ENCODE data around the gene HS3ST4. TPM values are rescaled to one million over a fixed set of nuclear protein-coding genes. Genes with fewer than 3 reads are reported as not detected.

Gene HS3ST4
- total and polyA plus RNA-seq, 2 of the 8 experiments (the other 6 are each of a cell fraction or from before 2014, with no cell fraction given), result 1.9 to 3.3 TPM

DNA sequence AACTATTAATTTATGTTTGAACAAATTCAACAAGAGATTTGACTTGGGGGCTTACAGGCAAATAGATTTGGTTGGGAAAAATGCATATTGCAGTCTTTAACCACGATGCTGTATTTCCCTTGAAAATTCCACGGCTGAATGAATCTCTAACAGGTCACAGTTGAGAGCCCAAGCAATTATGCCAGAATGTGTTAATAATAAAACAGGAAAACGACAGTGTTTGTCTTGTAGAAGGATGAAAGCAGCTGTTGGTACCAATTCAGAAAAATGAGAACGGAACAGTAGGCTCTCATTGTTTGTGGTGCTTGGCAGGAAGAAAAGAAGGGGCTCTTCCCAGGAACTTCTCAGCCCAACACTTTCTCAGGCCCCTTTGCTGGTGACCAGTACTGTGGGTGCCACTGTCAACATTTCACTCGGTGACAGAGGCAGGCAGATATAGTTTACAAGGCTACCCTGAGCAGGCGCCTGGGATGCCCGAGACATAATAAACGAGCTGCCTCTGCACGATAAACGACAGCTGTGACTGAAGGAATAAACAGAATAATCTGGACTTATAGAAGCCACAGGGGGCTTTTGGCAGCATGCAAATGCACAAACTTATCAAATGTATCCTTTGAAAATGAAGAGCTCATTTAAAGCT, 387.1 kb downstream of the HS3ST4 start (continued):
- TF ChIP-seq, protein P1, sequence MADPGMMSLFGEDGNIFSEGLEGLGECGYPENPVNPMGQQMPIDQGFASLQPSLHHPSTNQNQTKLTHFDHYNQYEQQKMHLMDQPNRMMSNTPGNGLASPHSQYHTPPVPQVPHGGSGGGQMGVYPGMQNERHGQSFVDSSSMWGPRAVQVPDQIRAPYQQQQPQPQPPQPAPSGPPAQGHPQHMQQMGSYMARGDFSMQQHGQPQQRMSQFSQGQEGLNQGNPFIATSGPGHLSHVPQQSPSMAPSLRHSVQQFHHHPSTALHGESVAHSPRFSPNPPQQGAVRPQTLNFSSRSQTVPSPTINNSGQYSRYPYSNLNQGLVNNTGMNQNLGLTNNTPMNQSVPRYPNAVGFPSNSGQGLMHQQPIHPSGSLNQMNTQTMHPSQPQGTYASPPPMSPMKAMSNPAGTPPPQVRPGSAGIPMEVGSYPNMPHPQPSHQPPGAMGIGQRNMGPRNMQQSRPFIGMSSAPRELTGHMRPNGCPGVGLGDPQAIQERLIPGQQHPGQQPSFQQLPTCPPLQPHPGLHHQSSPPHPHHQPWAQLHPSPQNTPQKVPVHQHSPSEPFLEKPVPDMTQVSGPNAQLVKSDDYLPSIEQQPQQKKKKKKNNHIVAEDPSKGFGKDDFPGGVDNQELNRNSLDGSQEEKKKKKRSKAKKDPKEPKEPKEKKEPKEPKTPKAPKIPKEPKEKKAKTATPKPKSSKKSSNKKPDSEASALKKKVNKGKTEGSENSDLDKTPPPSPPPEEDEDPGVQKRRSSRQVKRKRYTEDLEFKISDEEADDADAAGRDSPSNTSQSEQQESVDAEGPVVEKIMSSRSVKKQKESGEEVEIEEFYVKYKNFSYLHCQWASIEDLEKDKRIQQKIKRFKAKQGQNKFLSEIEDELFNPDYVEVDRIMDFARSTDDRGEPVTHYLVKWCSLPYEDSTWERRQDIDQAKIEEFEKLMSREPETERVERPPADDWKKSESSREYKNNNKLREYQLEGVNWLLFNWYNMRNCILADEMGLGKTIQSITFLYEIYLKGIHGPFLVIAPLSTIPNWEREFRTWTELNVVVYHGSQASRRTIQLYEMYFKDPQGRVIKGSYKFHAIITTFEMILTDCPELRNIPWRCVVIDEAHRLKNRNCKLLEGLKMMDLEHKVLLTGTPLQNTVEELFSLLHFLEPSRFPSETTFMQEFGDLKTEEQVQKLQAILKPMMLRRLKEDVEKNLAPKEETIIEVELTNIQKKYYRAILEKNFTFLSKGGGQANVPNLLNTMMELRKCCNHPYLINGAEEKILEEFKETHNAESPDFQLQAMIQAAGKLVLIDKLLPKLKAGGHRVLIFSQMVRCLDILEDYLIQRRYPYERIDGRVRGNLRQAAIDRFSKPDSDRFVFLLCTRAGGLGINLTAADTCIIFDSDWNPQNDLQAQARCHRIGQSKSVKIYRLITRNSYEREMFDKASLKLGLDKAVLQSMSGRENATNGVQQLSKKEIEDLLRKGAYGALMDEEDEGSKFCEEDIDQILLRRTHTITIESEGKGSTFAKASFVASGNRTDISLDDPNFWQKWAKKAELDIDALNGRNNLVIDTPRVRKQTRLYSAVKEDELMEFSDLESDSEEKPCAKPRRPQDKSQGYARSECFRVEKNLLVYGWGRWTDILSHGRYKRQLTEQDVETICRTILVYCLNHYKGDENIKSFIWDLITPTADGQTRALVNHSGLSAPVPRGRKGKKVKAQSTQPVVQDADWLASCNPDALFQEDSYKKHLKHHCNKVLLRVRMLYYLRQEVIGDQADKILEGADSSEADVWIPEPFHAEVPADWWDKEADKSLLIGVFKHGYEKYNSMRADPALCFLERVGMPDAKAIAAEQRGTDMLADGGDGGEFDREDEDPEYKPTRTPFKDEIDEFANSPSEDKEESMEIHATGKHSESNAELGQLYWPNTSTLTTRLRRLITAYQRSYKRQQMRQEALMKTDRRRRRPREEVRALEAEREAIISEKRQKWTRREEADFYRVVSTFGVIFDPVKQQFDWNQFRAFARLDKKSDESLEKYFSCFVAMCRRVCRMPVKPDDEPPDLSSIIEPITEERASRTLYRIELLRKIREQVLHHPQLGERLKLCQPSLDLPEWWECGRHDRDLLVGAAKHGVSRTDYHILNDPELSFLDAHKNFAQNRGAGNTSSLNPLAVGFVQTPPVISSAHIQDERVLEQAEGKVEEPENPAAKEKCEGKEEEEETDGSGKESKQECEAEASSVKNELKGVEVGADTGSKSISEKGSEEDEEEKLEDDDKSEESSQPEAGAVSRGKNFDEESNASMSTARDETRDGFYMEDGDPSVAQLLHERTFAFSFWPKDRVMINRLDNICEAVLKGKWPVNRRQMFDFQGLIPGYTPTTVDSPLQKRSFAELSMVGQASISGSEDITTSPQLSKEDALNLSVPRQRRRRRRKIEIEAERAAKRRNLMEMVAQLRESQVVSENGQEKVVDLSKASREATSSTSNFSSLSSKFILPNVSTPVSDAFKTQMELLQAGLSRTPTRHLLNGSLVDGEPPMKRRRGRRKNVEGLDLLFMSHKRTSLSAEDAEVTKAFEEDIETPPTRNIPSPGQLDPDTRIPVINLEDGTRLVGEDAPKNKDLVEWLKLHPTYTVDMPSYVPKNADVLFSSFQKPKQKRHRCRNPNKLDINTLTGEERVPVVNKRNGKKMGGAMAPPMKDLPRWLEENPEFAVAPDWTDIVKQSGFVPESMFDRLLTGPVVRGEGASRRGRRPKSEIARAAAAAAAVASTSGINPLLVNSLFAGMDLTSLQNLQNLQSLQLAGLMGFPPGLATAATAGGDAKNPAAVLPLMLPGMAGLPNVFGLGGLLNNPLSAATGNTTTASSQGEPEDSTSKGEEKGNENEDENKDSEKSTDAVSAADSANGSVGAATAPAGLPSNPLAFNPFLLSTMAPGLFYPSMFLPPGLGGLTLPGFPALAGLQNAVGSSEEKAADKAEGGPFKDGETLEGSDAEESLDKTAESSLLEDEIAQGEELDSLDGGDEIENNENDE (IDR thresholded peaks at IDR 0.05; ENCODE audit: insufficient replicate concordance, low read length), result no peak
- TF ChIP-seq, protein P2, sequence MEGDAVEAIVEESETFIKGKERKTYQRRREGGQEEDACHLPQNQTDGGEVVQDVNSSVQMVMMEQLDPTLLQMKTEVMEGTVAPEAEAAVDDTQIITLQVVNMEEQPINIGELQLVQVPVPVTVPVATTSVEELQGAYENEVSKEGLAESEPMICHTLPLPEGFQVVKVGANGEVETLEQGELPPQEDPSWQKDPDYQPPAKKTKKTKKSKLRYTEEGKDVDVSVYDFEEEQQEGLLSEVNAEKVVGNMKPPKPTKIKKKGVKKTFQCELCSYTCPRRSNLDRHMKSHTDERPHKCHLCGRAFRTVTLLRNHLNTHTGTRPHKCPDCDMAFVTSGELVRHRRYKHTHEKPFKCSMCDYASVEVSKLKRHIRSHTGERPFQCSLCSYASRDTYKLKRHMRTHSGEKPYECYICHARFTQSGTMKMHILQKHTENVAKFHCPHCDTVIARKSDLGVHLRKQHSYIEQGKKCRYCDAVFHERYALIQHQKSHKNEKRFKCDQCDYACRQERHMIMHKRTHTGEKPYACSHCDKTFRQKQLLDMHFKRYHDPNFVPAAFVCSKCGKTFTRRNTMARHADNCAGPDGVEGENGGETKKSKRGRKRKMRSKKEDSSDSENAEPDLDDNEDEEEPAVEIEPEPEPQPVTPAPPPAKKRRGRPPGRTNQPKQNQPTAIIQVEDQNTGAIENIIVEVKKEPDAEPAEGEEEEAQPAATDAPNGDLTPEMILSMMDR (IDR thresholded peaks at IDR 0.05; ENCODE audit: control extremely low read depth in 1 of 3, insufficient read depth in 1 of 3, low read depth in 1 of 3, low read length in 3 of 3), result no peak
- TF ChIP-seq TAF1 (IDR thresholded peaks at IDR 0.05; ENCODE audit: low read depth, low read length), result no peak
- no peak for TF ChIP-seq KDM5A (IDR thresholded peaks at IDR 0.05; ENCODE audit: low read length)
- TF ChIP-seq SIX5 (IDR thresholded peaks at IDR 0.05; ENCODE audit: low read depth, low read length), result no peak
- no peak for TF ChIP-seq PHF8 (conservative IDR thresholded peaks at IDR 0.05; ENCODE audit: low read depth, low read length)
- TF ChIP-seq RBBP5 (IDR thresholded peaks at IDR 0.05; ENCODE audit: borderline replicate concordance, low read depth, low read length), result no peak
- TF ChIP-seq ZNF274 (IDR thresholded peaks at IDR 0.05; ENCODE audit: borderline replicate concordance, extremely low read depth, low read length), result no peak
